ENCODE results near the gene TRPM2. TPM values are rescaled to one million over a fixed set of nuclear protein-coding genes. Genes with fewer than 3 reads are reported as not detected.

Gene TRPM2
- total RNA-seq, 1 experiment from 2014 or later = 0.26 TPM

GRCh38 chr21:44466996-44467858, 113.8 kb downstream of the TRPM2 start:
- ChIA-PET CTCF (no interaction called here), POLR2A (no interaction called here)
- DNase-seq (ENCODE audit: low read depth, low spot score) = no peak
- no peak overlapping the region for H3K4me3 ChIP-seq (ENCODE audit: low read depth in 2 of 2, low read length in 2 of 2)
- no peaks in the 10 kb centered on the region for H3K4me1 ChIP-seq (ENCODE audit: control insufficient read depth, insufficient read depth, low read length)
- BruUV-seq (replicated peaks) = no TSS peak
- no peak for ATAC-seq
- no peaks in the 10 kb centered on the region for H3K36me3 ChIP-seq (ENCODE audit: control insufficient read depth, insufficient read depth, low read length)
- H3K27ac ChIP-seq (ENCODE audit: low read length) = no peak overlapping the region
- in situ Hi-C loops (cut with HindIII; ENCODE audit: low pct_unique_long_range_greater_than_20kb, low sequenced_read_pairs) (no loop called here), intact Hi-C loops (cut with micrococcal nuclease; ENCODE audit: unreplicated experiment) (no loop called here)
- TF ChIP-seq REST (IDR thresholded peaks at IDR 0.05; ENCODE audit: insufficient read depth in 1 of 2, low read depth in 2 of 2, low read length in 1 of 2) = no peak
- no peak for TF ChIP-seq SIN3A (IDR thresholded peaks at IDR 0.05; ENCODE audit: borderline replicate concordance, insufficient read depth, low read depth, low read length)
- no peak for TF ChIP-seq TCF7L2 (IDR thresholded peaks at IDR 0.05; ENCODE audit: low read depth, low read length)
- no peak for TF ChIP-seq CTCF (IDR thresholded peaks at IDR 0.05)
- TF ChIP-seq POLR2AphosphoS5 (IDR thresholded peaks at IDR 0.05; ENCODE audit: low read depth, low read length) = no peak
- no peaks in the 10 kb centered on the region for H3K9me3 ChIP-seq (ENCODE audit: control insufficient read depth, insufficient read depth, low read depth, low read length)
- H3K27me3 ChIP-seq (ENCODE audit: control insufficient read depth, insufficient read depth, low read length) = no peaks in the 10 kb centered on the region

- no peaks in the 10 kb centered on the region for H3K36me3 ChIP-seq (ENCODE audit: control insufficient read depth, insufficient read depth, low read length)
- BruUV-seq (replicated peaks) = no TSS peak
- ChIA-PET CTCF (no interaction called here), POLR2A (no interaction called here)
- in situ Hi-C loops (cut with HindIII; ENCODE audit: low pct_unique_long_range_greater_than_20kb, low sequenced_read_pairs) (no loop called here), intact Hi-C loops (cut with micrococcal nuclease; ENCODE audit: unreplicated experiment) (no loop called here)
- no peak overlapping the region for H3K27ac ChIP-seq (ENCODE audit: low read length)
- DNase-seq (ENCODE audit: low read depth, low spot score) (no peak), ATAC-seq (no peak)
- H3K4me3 ChIP-seq (ENCODE audit: low read depth in 2 of 2, low read length in 2 of 2) = no peak overlapping the region
- no peaks in the 10 kb centered on the region for H3K4me1 ChIP-seq (ENCODE audit: control insufficient read depth, insufficient read depth, low read length)
- TF ChIP-seq SIN3A (IDR thresholded peaks at IDR 0.05; ENCODE audit: borderline replicate concordance, insufficient read depth, low read depth, low read length) = no peak
- TF ChIP-seq TCF7L2 (IDR thresholded peaks at IDR 0.05; ENCODE audit: low read depth, low read length) = no peak
- TF ChIP-seq POLR2AphosphoS5 (IDR thresholded peaks at IDR 0.05; ENCODE audit: low read depth, low read length) = no peak
- no peak for TF ChIP-seq REST (IDR thresholded peaks at IDR 0.05; ENCODE audit: insufficient read depth in 1 of 2, low read depth in 2 of 2, low read length in 1 of 2)
- TF ChIP-seq CTCF (IDR thresholded peaks at IDR 0.05) = no peak
- no peaks in the 10 kb centered on the region for H3K27me3 ChIP-seq (ENCODE audit: control insufficient read depth, insufficient read depth, low read length)
- no peaks in the 10 kb centered on the region for H3K9me3 ChIP-seq (ENCODE audit: control insufficient read depth, insufficient read depth, low read depth, low read length)
These were observed 114.4 kb downstream of the TRPM2 start for GRCh38 chr21:44467859-44468195.
